Hypothalamus (tissue), 51 donors: ENCODE results near the gene RBPJL.
"Not testable (repeated sequence)": the region's sequence is repeated elsewhere in the genome, so short reads cannot be mapped to it uniquely, and the experiment has no call there.

Source experiments
- DNase-seq, 51 donors: peaks; one replicate each; lab custom pipeline; 2025; lab: John Stamatoyannopoulos, UW

RBPJL gene

GRCh38 chr20:45340951-45341350 is 34.3 kb downstream of the RBPJL start:
- DNase-seq, result no peak

GRCh38 chr20:45341579-45341938 is 34.9 kb downstream of the RBPJL start:
- peak in 1 of 51 donors; percentile 56 for DNase-seq

- DNase-seq, result peak in 40 of 51 donors; percentile 16 to 77 (median 52)
These were observed 35.6 kb downstream of the RBPJL start for GRCh38 chr20:45341939-45342854.

- no peak for DNase-seq
These were observed 36.4 kb downstream of the RBPJL start for GRCh38 chr20:45342855-45343531.

GRCh38 chr20:45343532-45344167 is 37.0 kb downstream of the RBPJL start:
- no peak for DNase-seq

GRCh38 chr20:45344168-45344860 is 37.7 kb downstream of the RBPJL start:
- DNase-seq, result peak in 32 of 51 donors; percentile 6 to 79 (median 50)

- DNase-seq, result peak in 1 of 51 donors; percentile 18
These were observed 38.7 kb downstream of the RBPJL start for GRCh38 chr20:45345104-45345936.

- no peak for DNase-seq
These were observed 39.7 kb downstream of the RBPJL start for GRCh38 chr20:45346291-45346718.

- DNase-seq, result no peak
These were observed 40.2 kb downstream of the RBPJL start for GRCh38 chr20:45346851-45347250.

GRCh38 chr20:45347297-45347935 is 40.8 kb downstream of the RBPJL start:
- no peak for DNase-seq

- DNase-seq, result peak in 31 of 51 donors; percentile 10 to 72 (median 43)
These were observed 41.5 kb downstream of the RBPJL start, which contains the start of gene SDC4 for GRCh38 chr20:45347936-45348778. TSS of gene SDC4 (minus strand) at chr20:45348424. CDS start at chr20:45348384, 40 bp downstream.

- DNase-seq, result no peak
These were observed 43.6 kb downstream of the RBPJL start for GRCh38 chr20:45350217-45350616.

- not testable (repeated sequence) for DNase-seq
These were observed 44.2 kb downstream of the RBPJL start for GRCh38 chr20:45350795-45351194.

- no peak for DNase-seq
These were observed 46.1 kb downstream of the RBPJL start for GRCh38 chr20:45352729-45353128.

GRCh38 chr20:45353746-45354145 is 47.1 kb downstream of the RBPJL start:
- no peak for DNase-seq

GRCh38 chr20:45354423-45355208 is 48.0 kb downstream of the RBPJL start:
- no peak for DNase-seq
